ENCODE results near the gene EFTUD2. TPM values are rescaled to one million over a fixed set of nuclear protein-coding genes. Genes with fewer than 3 reads are reported as not detected.
"Not testable (repeated sequence)": the region's sequence is repeated elsewhere in the genome, so short reads cannot be mapped to it uniquely, and the experiment has no call there.

The EFTUD2 gene
- polyA plus RNA-seq, 3 donors: 124 to 134 (median 133) TPM

- no peak for DNase-seq (ENCODE audit: low read depth in 3 of 3, low spot score in 2 of 3)
Measured at GRCh38 chr17:44820631-44821212, 78.5 kb downstream of the EFTUD2 start.

- not testable (repeated sequence) for DNase-seq (ENCODE audit: low read depth in 3 of 3, low spot score in 2 of 3)
Measured at GRCh38 chr17:44818508-44818907, 80.7 kb downstream of the EFTUD2 start.

GRCh38 chr17:44812263-44812662 is 87.0 kb downstream of the EFTUD2 start:
- no peak for DNase-seq (ENCODE audit: low read depth in 3 of 3, low spot score in 2 of 3)

GRCh38 chr17:44808656-44809388 is 90.4 kb downstream of the EFTUD2 start:
- DNase-seq (ENCODE audit: low read depth in 3 of 3, low spot score in 2 of 3): not testable (repeated sequence)

- no peak for DNase-seq (ENCODE audit: low read depth in 3 of 3, low spot score in 2 of 3)
Measured at GRCh38 chr17:44808156-44808555, 91.1 kb downstream of the EFTUD2 start.

- no peak for DNase-seq (ENCODE audit: low read depth in 3 of 3, low spot score in 2 of 3)
Measured at GRCh38 chr17:44807817-44808155, 91.5 kb downstream of the EFTUD2 start.

GRCh38 chr17:44807093-44807816 is 92.0 kb downstream of the EFTUD2 start:
- DNase-seq (ENCODE audit: low read depth in 3 of 3, low spot score in 2 of 3): no peak

- DNase-seq (ENCODE audit: low read depth in 3 of 3, low spot score in 2 of 3): no peak
Measured at GRCh38 chr17:44804302-44805089, 94.7 kb downstream of the EFTUD2 start.

GRCh38 chr17:44801880-44802279 is 97.4 kb downstream of the EFTUD2 start:
- no peak for DNase-seq (ENCODE audit: low read depth in 3 of 3, low spot score in 2 of 3)

Other genes starting within 250 kb of the EFTUD2 start
- gene MEIOC, start 243.0 kb downstream of the EFTUD2 start, polyA plus RNA-seq (ENCODE audit: insufficient read length in 3 of 3): 1 to 10 TPM; 2.0 to 2.6 (median 2.1) TPM
- 10 to 100 TPM; 35.6 to 38.5 (median 37.4) TPM for gene CCDC43, start 209.7 kb downstream of the EFTUD2 start, polyA plus RNA-seq (ENCODE audit: insufficient read length in 3 of 3)
- gene DBF4B, start 190.8 kb downstream of the EFTUD2 start, polyA plus RNA-seq (ENCODE audit: insufficient read length in 3 of 3): 1 to 10 TPM; 8.3 to 9.3 (median 8.9) TPM
- 1 to 10 TPM; 1.6 to 2.0 (median 1.7) TPM for gene ADAM11, start 140.5 kb downstream of the EFTUD2 start, polyA plus RNA-seq (ENCODE audit: insufficient read length in 3 of 3)
- 10 to 100 TPM; 23.0 to 23.8 (median 23.4) TPM for gene GJC1, start 69.2 kb downstream of the EFTUD2 start, polyA plus RNA-seq (ENCODE audit: insufficient read length in 3 of 3)
- gene HIGD1B, start 51.6 kb downstream of the EFTUD2 start, polyA plus RNA-seq (ENCODE audit: insufficient read length in 3 of 3): 1 to 10 TPM; 1.9 to 2.0 (median 2.0) TPM
- 1 to 10 TPM in 1 of 3 donors, under 1 TPM in 2; 0.67 to 1.1 (median 0.89) TPM for gene GFAP, start 16.1 kb upstream of the EFTUD2 start, polyA plus RNA-seq (ENCODE audit: insufficient read length in 3 of 3)
- 1 to 10 TPM; 9.0 to 9.7 (median 9.1) TPM for gene KIF18B, start 48.3 kb upstream of the EFTUD2 start, polyA plus RNA-seq (ENCODE audit: insufficient read length in 3 of 3)
- 1 to 10 TPM; 1.3 to 2.4 (median 1.7) TPM for gene C1QL1, start 68.9 kb upstream of the EFTUD2 start, polyA plus RNA-seq (ENCODE audit: insufficient read length in 3 of 3)
- gene DCAKD, start 152.2 kb upstream of the EFTUD2 start, polyA plus RNA-seq (ENCODE audit: insufficient read length in 3 of 3): 10 to 100 TPM; 41.7 to 52.5 (median 45.7) TPM
- gene NMT1, start 161.9 kb upstream of the EFTUD2 start, polyA plus RNA-seq (ENCODE audit: insufficient read length in 3 of 3): 10 to 100 TPM; 70.6 to 73.6 (median 71.0) TPM
- 10 to 100 TPM; 18.7 to 24.9 (median 23.0) TPM for gene PLCD3, start 233.1 kb upstream of the EFTUD2 start, polyA plus RNA-seq (ENCODE audit: insufficient read length in 3 of 3)
- 10 to 100 TPM; 10.5 to 11.5 (median 10.8) TPM for gene ACBD4, start 236.2 kb upstream of the EFTUD2 start, polyA plus RNA-seq (ENCODE audit: insufficient read length in 3 of 3)
- gene HEXIM1, start 249.0 kb upstream of the EFTUD2 start, polyA plus RNA-seq (ENCODE audit: insufficient read length in 3 of 3): 10 to 100 TPM; 36.5 to 37.4 (median 37.0) TPM